GM12878 (cell line): Measurements from ENCODE around the gene MAPK8. TPM values are rescaled to one million over a fixed set of nuclear protein-coding genes. Genes with fewer than 3 reads are reported as not detected.

Experiments used
- ATAC-seq: fragments of 200-7000 bp; cut with Tn5 transposase; 3 replicates; pipeline ENCODE4 v1.9.1; 2020; ENCODE audit warnings: mild to moderate bottlenecking, moderate library complexity
- BruUV-seq: library from RNA; stranded (reverse); fragments of 400-500 nt; replicated peaks from 2 replicates; lab custom pipeline; 2021; lab: Mats Ljungman, UMichigan
- CTCF ChIA-PET: fragments of 300-600 bp; sonication (Branson Sonifier 250); formaldehyde crosslinking; extraction: SDS; loops from one replicate; lab custom pipeline; 2021; ENCODE audit warnings: inconsistent platforms; lab: Yijun Ruan, JAX
- POLR2A ChIA-PET: fragments of 350-600 bp; formaldehyde crosslinking; extraction: SDS; loops from one replicate; lab custom pipeline; 2021; ENCODE audit warnings: inconsistent platforms; lab: Charles Lee
- RAD21 ChIA-PET: fragments of 300-600 bp; sonication (Branson Sonifier 250); formaldehyde crosslinking; loops from one replicate; lab custom pipeline; 2023; ENCODE audit warnings: antibody characterized with exemption; ENCODE audit not compliant: unreplicated experiment; lab: Charles Lee
- SMC1A ChIA-PET: fragments of 300-600 bp; sonication (Branson Sonifier 250); formaldehyde crosslinking; loops from one replicate; lab custom pipeline; 2023; ENCODE audit not compliant: unreplicated experiment, uncharacterized antibody; lab: Charles Lee
- DNase-seq: peaks from one replicate; pipeline ENCODE4 v3.0.0-alpha.2; 2011; ENCODE audit warnings: low read depth, low spot score
- FAIRE-seq: peaks from 3 replicates; lab custom pipeline; 2011; peaks lifted over from hg19 to GRCh38; lab: Jason Lieb, UNC
- H2AFZ ChIP-seq: 2 replicates; pipeline ENCODE4 v1.6.0; 2011; ENCODE audit warnings: low read depth, low read length, control low read depth; ENCODE audit not compliant: control insufficient read depth
- H3K27ac ChIP-seq: 2 replicates; pipeline ENCODE4 v1.5.1; 2011; ENCODE audit warnings: control low read depth; ENCODE audit not compliant: control insufficient read depth, insufficient read depth
- H3K27me3 ChIP-seq, 2 experiments: replicated peaks in 1 of 2; 2 replicates each; pipeline versions ENCODE4 v1.6.0 to v1.6.1; 2011; ENCODE audit warnings: low read length in 1 of 2; ENCODE audit not compliant: control insufficient read depth in 2 of 2, insufficient read depth in 2 of 2
- H3K36me3 ChIP-seq, 2 experiments: 2 replicates each; pipeline ENCODE4 v1.5.1; 2011; ENCODE audit warnings: low read length in 1 of 2; ENCODE audit not compliant: control insufficient read depth in 2 of 2, insufficient read depth in 2 of 2
- H3K4me1 ChIP-seq: 2 replicates; pipeline ENCODE4 v1.6.1; 2011; ENCODE audit warnings: mild to moderate bottlenecking, low read length, moderate library complexity, mixed read lengths; ENCODE audit not compliant: control insufficient read depth, insufficient read depth
- H3K4me2 ChIP-seq: 2 replicates; pipeline ENCODE4 v1.6.0; 2011; ENCODE audit warnings: control low read depth; ENCODE audit not compliant: control insufficient read depth, insufficient read depth
- H3K4me3 ChIP-seq: fragments of 200-600 bp; sonication (generic); 2 replicates; pipeline ENCODE4 v1.5.1; 2016
- H3K79me2 ChIP-seq: 2 replicates; pipeline ENCODE4 v1.6.0; 2011; ENCODE audit warnings: low read length; ENCODE audit not compliant: control insufficient read depth, insufficient read depth
- H3K9ac ChIP-seq: 2 replicates; pipeline ENCODE4 v1.8.0; 2011; ENCODE audit warnings: low read length, control low read depth, mixed read lengths; ENCODE audit not compliant: control insufficient read depth, insufficient read depth
- H3K9me3 ChIP-seq: replicated peaks from 3 replicates; pipeline ENCODE4 v1.5.1; 2011; ENCODE audit warnings: mild to moderate bottlenecking, low read length; ENCODE audit not compliant: control insufficient read depth, insufficient read depth
- H4K20me1 ChIP-seq: 2 replicates; pipeline ENCODE4 v1.6.0; 2011; ENCODE audit not compliant: control insufficient read depth, insufficient read depth
- BCL11A ChIP-seq: IDR thresholded peaks from 2 replicates; pipeline ENCODE4 v1.6.1; 2011; ENCODE audit warnings: low read depth, low read length
- CHD2 ChIP-seq: IDR thresholded peaks from 2 replicates; pipeline ENCODE4 v1.6.1; 2011; ENCODE audit warnings: low read depth, low read length, improper control_type of control experiment, borderline replicate concordance
- CREB1 ChIP-seq: IDR thresholded peaks from 2 replicates; pipeline ENCODE4 v1.6.1; 2012; ENCODE audit warnings: low read depth, mild to moderate bottlenecking, inconsistent platforms
- FOS ChIP-seq: IDR thresholded peaks from 3 replicates; pipeline ENCODE4 v1.6.1; 2011; ENCODE audit warnings: borderline replicate concordance; ENCODE audit not compliant: insufficient read length; ENCODE audit errors: extremely low read depth
- FOXK2 ChIP-seq: fragments of 450-650 bp; IDR thresholded peaks from 2 replicates; pipeline ENCODE4 v1.6.1; 2017; ENCODE audit warnings: mild to moderate bottlenecking, moderate library complexity
- HCFC1 ChIP-seq: fragments of 150-350 bp; IDR thresholded peaks from 2 replicates; pipeline ENCODE4 v1.6.1; 2014; ENCODE audit warnings: low read length
- HDAC6 ChIP-seq: fragments of 200-600 bp; sonication (generic); IDR thresholded peaks from one replicate; pipeline ENCODE4 v1.8.0; 2017; ENCODE audit warnings: antibody characterized with exemption; ENCODE audit not compliant: unreplicated experiment
- IRF4 ChIP-seq: IDR thresholded peaks from 2 replicates; pipeline ENCODE4 v1.6.1; 2011; ENCODE audit warnings: low read depth, low read length
- KLF5 ChIP-seq: fragments of 450-650 bp; IDR thresholded peaks from 2 replicates; pipeline ENCODE4 v1.6.1; 2014; ENCODE audit warnings: mild to moderate bottlenecking; ENCODE audit not compliant: partially characterized antibody
- NBN ChIP-seq: fragments of 450-650 bp; IDR thresholded peaks from 2 replicates; pipeline ENCODE4 v1.6.1; 2016
- NFXL1 ChIP-seq: fragments of 450-650 bp; IDR thresholded peaks from 2 replicates; pipeline ENCODE4 v1.6.1; 2017; ENCODE audit warnings: antibody characterized with exemption, mild to moderate bottlenecking, borderline replicate concordance
- NFYA ChIP-seq: IDR thresholded peaks from 2 replicates; pipeline ENCODE4 v1.6.1; 2011; ENCODE audit warnings: low read depth, mild to moderate bottlenecking, low read length, improper control_type of control experiment, borderline replicate concordance
- RUNX3 ChIP-seq: IDR thresholded peaks from 2 replicates; pipeline ENCODE4 v1.6.1; 2012; ENCODE audit warnings: low read length, inconsistent platforms
- SIX5 ChIP-seq: IDR thresholded peaks from 2 replicates; pipeline ENCODE4 v1.6.1; 2011; ENCODE audit warnings: mild to moderate bottlenecking, low read depth, low read length, moderate library complexity; ENCODE audit not compliant: severe bottlenecking
- SPI1 ChIP-seq: IDR thresholded peaks from 2 replicates; pipeline ENCODE4 v1.6.1; 2011; ENCODE audit warnings: low read depth, mild to moderate bottlenecking, low read length, moderate library complexity, borderline replicate concordance; ENCODE audit not compliant: insufficient read depth
- YBX1 ChIP-seq: fragments of 450-650 bp; IDR thresholded peaks from 2 replicates; pipeline ENCODE4 v1.6.1; 2016; ENCODE audit warnings: antibody characterized with exemption
- WGBS: methylation state at CpG from one replicate; pipeline ENCODE4 v1.1.6; 2016; ENCODE audit warnings: low lambda C conversion rate; ENCODE audit not compliant: insufficient replicate concordance, insufficient coverage; ENCODE audit errors: missing lambda C conversion rate; 5-methylcytosine and 5-hydroxymethylcytosine counted together
- in situ Hi-C: fragments of 300-500 bp; cut with MboI; formaldehyde crosslinking; loops from 9 replicates; pipeline ENCODE4 v1.14.3; 2018; ENCODE audit warnings: mixed read lengths
- intact Hi-C: fragments of 100-400 bp; cut with micrococcal nuclease; formaldehyde crosslinking; loops from one replicate; pipeline ENCODE4 v1.14.2; 2022; ENCODE audit not compliant: unreplicated experiment
- polyA plus RNA-seq, 11 experiments: library from polyadenylated mRNA; depleted of rRNA in 4 of 11; unstranded in 6 of 11; stranded (reverse) in 5 of 11; fragments of >200 nt; fragmentation: Nextera tagmentation in 4 of 11; fragmentation: Illumina TruSeq in 1 of 11; extraction: Ambion mirVana in 4 of 11; extraction: Trizol in 1 of 11; gene quantifications; 1 replicate in 1 of 11; 2 replicates in 10 of 11; pipeline versions ENCODE4 v1.2.1 to v1.2.3, GENCODE V29; 2011 to 2016; ENCODE audit warnings: inconsistent platforms in 2 of 11, missing spikeins in 2 of 11, low read depth in 1 of 11
- total RNA-seq, 4 experiments: library from RNA; depleted of rRNA in 3 of 4; stranded (reverse); fragments of >200 nt in 3 of 4; fragmentation: Illumina TruSeq in 1 of 4; extraction: Trizol in 1 of 4; gene quantifications; 2 replicates each; pipeline versions ENCODE4 v1.2.1 to v1.2.3, GENCODE V29; 2013 to 2021
- TF ChIP-seq, protein P1 (sequence below): IDR thresholded peaks from 2 replicates; pipeline ENCODE4 v1.6.1; 2011; ENCODE audit warnings: borderline replicate concordance, low read depth, mild to moderate bottlenecking, moderate library complexity, mixed read lengths, low read length; ENCODE audit not compliant: insufficient read depth; ENCODE audit errors: extremely low read length
- TF ChIP-seq, protein P2 (sequence below): fragments of 450-650 bp; conservative IDR thresholded peaks from 2 replicates; pipeline ENCODE4 v1.6.1; 2017; ENCODE audit warnings: mild to moderate bottlenecking, moderate library complexity

The MAPK8 gene
- total and polyA plus RNA-seq, 10 of the 15 experiments (the other 5 are each of a cell fraction or from before 2014, with no cell fraction given), result 3.9 to 102 (median 40.0) TPM

DNA sequence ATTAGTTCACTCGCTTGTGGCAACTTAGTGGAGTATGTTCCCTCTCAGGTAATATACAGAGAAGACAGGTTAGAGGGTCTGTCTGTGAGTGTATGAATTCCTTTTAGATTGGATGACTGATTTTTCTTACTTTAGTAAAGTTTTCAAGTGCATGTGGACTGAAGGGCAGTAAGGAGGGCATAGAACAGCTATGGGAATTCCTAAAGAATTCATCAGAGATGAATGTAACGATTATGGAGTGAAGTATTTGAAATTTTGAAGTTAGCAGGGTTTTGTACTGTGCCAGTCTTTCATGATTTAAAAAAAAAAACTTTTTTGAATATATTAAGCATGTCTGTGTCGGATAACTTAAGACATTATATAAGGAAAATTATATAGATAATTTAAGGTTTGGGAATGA lies 15.5 kb downstream of the MAPK8 start:
- SMC1A ChIA-PET, result interaction anchor here (0.9 to 6.5 kb wide), 4 partner anchors 11 to 42 kb away, joined by 3 to 43 read pairs (median 4); no protein-coding TSS in a partner anchor
- CTCF ChIA-PET, result interaction anchor here (0.8 to 2.5 kb wide), 4 partner anchors 9 to 14 kb away, joined by 3 to 10 read pairs (median 5); no protein-coding TSS in a partner anchor
- no peak overlapping the region for H2AFZ ChIP-seq
- in situ Hi-C loops (no loop called here), intact Hi-C loops (no loop called here)
- no peaks in the 10 kb centered on the region for H3K27me3 ChIP-seq
- H3K4me3 ChIP-seq, result no peak overlapping the region
- H3K9ac ChIP-seq, result no peak overlapping the region
- WGBS, result 95% methylated on average over 3 of the region's 3 CpGs
- H3K27ac ChIP-seq, result no peak overlapping the region
- no TSS peak for BruUV-seq
- FAIRE-seq (no peak), DNase-seq (no peak), ATAC-seq (no peak)
- H4K20me1 ChIP-seq, result no peaks in the 10 kb centered on the region
- no peaks in the 10 kb centered on the region; a peak in 1 of 4 replicates for H3K36me3 ChIP-seq
- no peaks in the 10 kb centered on the region for H3K4me1 ChIP-seq
- POLR2A ChIA-PET, result interaction anchor here (1.7 kb wide), 1 partner anchor 12 kb away, joined by 9 read pairs; no protein-coding TSS in a partner anchor
- H3K4me2 ChIP-seq, result no peak overlapping the region
- no peaks in the 10 kb centered on the region for H3K9me3 ChIP-seq
- peaks cover 7% of the 10 kb centered on the region for H3K79me2 ChIP-seq
- TF ChIP-seq SIX5, result no peak
- no peak for TF ChIP-seq NFYA
- no peak for TF ChIP-seq NFXL1
- no peak for TF ChIP-seq FOS
- no peak for TF ChIP-seq RUNX3
- TF ChIP-seq BCL11A, result no peak
- no peak for TF ChIP-seq SPI1
- TF ChIP-seq YBX1, result no peak
- TF ChIP-seq, protein P1, sequence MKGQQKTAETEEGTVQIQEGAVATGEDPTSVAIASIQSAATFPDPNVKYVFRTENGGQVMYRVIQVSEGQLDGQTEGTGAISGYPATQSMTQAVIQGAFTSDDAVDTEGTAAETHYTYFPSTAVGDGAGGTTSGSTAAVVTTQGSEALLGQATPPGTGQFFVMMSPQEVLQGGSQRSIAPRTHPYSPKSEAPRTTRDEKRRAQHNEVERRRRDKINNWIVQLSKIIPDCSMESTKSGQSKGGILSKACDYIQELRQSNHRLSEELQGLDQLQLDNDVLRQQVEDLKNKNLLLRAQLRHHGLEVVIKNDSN, result no peak
- no peak for TF ChIP-seq KLF5
- TF ChIP-seq FOXK2, result no peak
- no peak for TF ChIP-seq CREB1
- TF ChIP-seq HDAC6, result no peak
- TF ChIP-seq IRF4, result no peak
- no peak for TF ChIP-seq NBN
- TF ChIP-seq, protein P2, sequence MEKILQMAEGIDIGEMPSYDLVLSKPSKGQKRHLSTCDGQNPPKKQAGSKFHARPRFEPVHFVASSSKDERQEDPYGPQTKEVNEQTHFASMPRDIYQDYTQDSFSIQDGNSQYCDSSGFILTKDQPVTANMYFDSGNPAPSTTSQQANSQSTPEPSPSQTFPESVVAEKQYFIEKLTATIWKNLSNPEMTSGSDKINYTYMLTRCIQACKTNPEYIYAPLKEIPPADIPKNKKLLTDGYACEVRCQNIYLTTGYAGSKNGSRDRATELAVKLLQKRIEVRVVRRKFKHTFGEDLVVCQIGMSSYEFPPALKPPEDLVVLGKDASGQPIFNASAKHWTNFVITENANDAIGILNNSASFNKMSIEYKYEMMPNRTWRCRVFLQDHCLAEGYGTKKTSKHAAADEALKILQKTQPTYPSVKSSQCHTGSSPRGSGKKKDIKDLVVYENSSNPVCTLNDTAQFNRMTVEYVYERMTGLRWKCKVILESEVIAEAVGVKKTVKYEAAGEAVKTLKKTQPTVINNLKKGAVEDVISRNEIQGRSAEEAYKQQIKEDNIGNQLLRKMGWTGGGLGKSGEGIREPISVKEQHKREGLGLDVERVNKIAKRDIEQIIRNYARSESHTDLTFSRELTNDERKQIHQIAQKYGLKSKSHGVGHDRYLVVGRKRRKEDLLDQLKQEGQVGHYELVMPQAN, result no peak
- no peak for TF ChIP-seq HCFC1
- no peak for TF ChIP-seq CHD2
- RAD21 ChIA-PET, result interaction anchor here (1.6 kb wide), 1 partner anchor 9 kb away, joined by 4 read pairs; no protein-coding TSS in a partner anchor
